ENCODE measurements around the gene SLC7A8.

GRCh38 chr14:23137192-23137812 lies 46.2 kb downstream of the SLC7A8 start:
- TF ChIP-seq, protein P1, sequence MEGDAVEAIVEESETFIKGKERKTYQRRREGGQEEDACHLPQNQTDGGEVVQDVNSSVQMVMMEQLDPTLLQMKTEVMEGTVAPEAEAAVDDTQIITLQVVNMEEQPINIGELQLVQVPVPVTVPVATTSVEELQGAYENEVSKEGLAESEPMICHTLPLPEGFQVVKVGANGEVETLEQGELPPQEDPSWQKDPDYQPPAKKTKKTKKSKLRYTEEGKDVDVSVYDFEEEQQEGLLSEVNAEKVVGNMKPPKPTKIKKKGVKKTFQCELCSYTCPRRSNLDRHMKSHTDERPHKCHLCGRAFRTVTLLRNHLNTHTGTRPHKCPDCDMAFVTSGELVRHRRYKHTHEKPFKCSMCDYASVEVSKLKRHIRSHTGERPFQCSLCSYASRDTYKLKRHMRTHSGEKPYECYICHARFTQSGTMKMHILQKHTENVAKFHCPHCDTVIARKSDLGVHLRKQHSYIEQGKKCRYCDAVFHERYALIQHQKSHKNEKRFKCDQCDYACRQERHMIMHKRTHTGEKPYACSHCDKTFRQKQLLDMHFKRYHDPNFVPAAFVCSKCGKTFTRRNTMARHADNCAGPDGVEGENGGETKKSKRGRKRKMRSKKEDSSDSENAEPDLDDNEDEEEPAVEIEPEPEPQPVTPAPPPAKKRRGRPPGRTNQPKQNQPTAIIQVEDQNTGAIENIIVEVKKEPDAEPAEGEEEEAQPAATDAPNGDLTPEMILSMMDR (IDR thresholded peaks at IDR 0.05), result no peak
- no peak for TF ChIP-seq POLR2AphosphoS5 (IDR thresholded peaks at IDR 0.05; ENCODE audit: low read depth, low read length)
- TF ChIP-seq REST (IDR thresholded peaks at IDR 0.05; ENCODE audit: insufficient read depth in 1 of 2, low read depth in 2 of 2, low read length in 1 of 2), result no peak
- no peak for TF ChIP-seq TCF7L2 (IDR thresholded peaks at IDR 0.05; ENCODE audit: low read depth, low read length)
